Thyroid gland (tissue), 4 donors: ENCODE data around the gene RCVRN.

ENCODE experiments used
- CTCF ChIP-seq, 6 experiments: fragments of 200-600 bp in 3 of 6; fragments of 450-650 bp in 3 of 6; sonication (generic) in 3 of 6; IDR thresholded peaks; one replicate each; pipeline ENCODE4 v1.5.1; 2016 to 2019; ENCODE audit warnings: antibody characterized with exemption in 6 of 6, mild to moderate bottlenecking in 2 of 6, inconsistent platforms in 1 of 6, moderate library complexity in 1 of 6
- POLR2A ChIP-seq, 2 donors: fragments of 450-650 bp; IDR thresholded peaks; one replicate each; pipeline ENCODE4 v1.6.1; 2017; ENCODE audit warnings: antibody characterized with exemption in 2 of 2, mild to moderate bottlenecking in 2 of 2, moderate library complexity in 1 of 2

GRCh38 chr17:9953492-9953891, 48.4 kb upstream of the RCVRN start:
- no peak for TF ChIP-seq CTCF (IDR thresholded peaks at IDR 0.05)
- no peak for TF ChIP-seq POLR2A (IDR thresholded peaks at IDR 0.05)
